H9 (cell line): ENCODE results near the gene TBC1D22A. TPM values are rescaled to one million over a fixed set of nuclear protein-coding genes. Genes with fewer than 3 reads are reported as not detected.

Experiments used
- DNase-seq: peaks from one replicate; pipeline ENCODE4 v3.0.0-alpha.2; 2017
- H2AFZ ChIP-seq: one replicate; pipeline ENCODE4 v1.6.1; 2013; ENCODE audit warnings: mild to moderate bottlenecking, low read length, control low read depth, moderate library complexity
- H2AK5ac ChIP-seq: 2 replicates; pipeline ENCODE4 v1.6.1; 2013; ENCODE audit warnings: low read length, control low read depth, mixed read lengths; ENCODE audit not compliant: insufficient read length
- H2BK120ac ChIP-seq: one replicate; pipeline ENCODE4 v1.6.1; 2013; ENCODE audit warnings: low read depth, mild to moderate bottlenecking, low read length, control low read depth, inconsistent platforms; ENCODE audit not compliant: poor library complexity, severe bottlenecking
- H2BK12ac ChIP-seq: 2 replicates; pipeline ENCODE4 v1.6.1; 2013; ENCODE audit warnings: low read length, control low read depth, mixed read lengths, low read depth; ENCODE audit not compliant: insufficient read length
- H2BK15ac ChIP-seq: 2 replicates; pipeline ENCODE4 v1.6.1; 2013; ENCODE audit warnings: low read depth, low read length, control low read depth
- H2BK20ac ChIP-seq: one replicate; pipeline ENCODE4 v1.6.1; 2013; ENCODE audit warnings: low read depth, mild to moderate bottlenecking, low read length, control low read depth, inconsistent platforms; ENCODE audit not compliant: poor library complexity, severe bottlenecking
- H2BK5ac ChIP-seq: 2 replicates; pipeline ENCODE4 v1.6.1; 2013; ENCODE audit warnings: low read length, control low read depth, mixed read lengths; ENCODE audit not compliant: insufficient read length
- H3K14ac ChIP-seq: 2 replicates; pipeline ENCODE4 v1.6.1; 2013; ENCODE audit warnings: low read length, control low read depth; ENCODE audit not compliant: insufficient read depth
- H3K18ac ChIP-seq: 2 replicates; pipeline ENCODE4 v1.6.1; 2013; ENCODE audit warnings: low read depth, mild to moderate bottlenecking, mixed read lengths, low read length, control low read depth; ENCODE audit not compliant: insufficient read length
- H3K23ac ChIP-seq: 2 replicates; pipeline ENCODE4 v1.6.1; 2013; ENCODE audit warnings: low read length, control low read depth, mixed read lengths, low read depth; ENCODE audit not compliant: insufficient read length
- H3K23me2 ChIP-seq: 2 replicates; pipeline ENCODE4 v1.6.1; 2013; ENCODE audit warnings: low read depth, mild to moderate bottlenecking, mixed read lengths, low read length, control low read depth; ENCODE audit not compliant: insufficient read length, poor library complexity, severe bottlenecking
- H3K27ac ChIP-seq: 2 replicates; pipeline ENCODE4 v1.5.1; 2013; ENCODE audit warnings: low read length, control low read depth, mixed read lengths, low read depth; ENCODE audit not compliant: insufficient read length
- H3K27me3 ChIP-seq: 2 replicates; pipeline ENCODE4 v1.6.1; 2013; ENCODE audit warnings: low read length, control low read depth, inconsistent platforms; ENCODE audit not compliant: insufficient read depth
- H3K4ac ChIP-seq: 2 replicates; pipeline ENCODE4 v1.6.1; 2013; ENCODE audit warnings: low read depth, mild to moderate bottlenecking, control low read depth, inconsistent platforms, low read length, moderate library complexity
- H3K4me1 ChIP-seq: 2 replicates; pipeline ENCODE4 v1.6.1; 2013; ENCODE audit warnings: low read length, control low read depth, inconsistent platforms; ENCODE audit not compliant: insufficient read depth
- H3K4me2 ChIP-seq: 2 replicates; pipeline ENCODE4 v1.6.1; 2013; ENCODE audit warnings: low read length, control low read depth, mixed read lengths; ENCODE audit not compliant: insufficient read length, insufficient read depth
- H3K56ac ChIP-seq: 2 replicates; pipeline ENCODE4 v1.6.1; 2013; ENCODE audit warnings: low read depth, mild to moderate bottlenecking, mixed read lengths, low read length, control low read depth; ENCODE audit not compliant: insufficient read length
- H3K79me1 ChIP-seq: 2 replicates; pipeline ENCODE4 v1.6.1; 2013; ENCODE audit warnings: low read depth, mild to moderate bottlenecking, moderate library complexity, low read length, control low read depth, inconsistent platforms; ENCODE audit not compliant: insufficient read depth, poor library complexity, severe bottlenecking
- H3K79me2 ChIP-seq: 2 replicates; pipeline ENCODE4 v1.6.1; 2013; ENCODE audit warnings: low read length, control low read depth, inconsistent platforms; ENCODE audit not compliant: insufficient read depth
- H3K9ac ChIP-seq: 2 replicates; pipeline ENCODE4 v1.6.1; 2013; ENCODE audit warnings: low read length, control low read depth, mixed read lengths; ENCODE audit not compliant: insufficient read length; ENCODE audit errors: extremely low read depth
- H3K9me3 ChIP-seq: one replicate; pipeline ENCODE4 v1.6.1; 2013; ENCODE audit warnings: low read depth, low read length, inconsistent platforms; ENCODE audit not compliant: control insufficient read depth
- H3T11ph ChIP-seq: one replicate; pipeline ENCODE4 v1.6.1; 2013; ENCODE audit warnings: mild to moderate bottlenecking, low read length, control low read depth, inconsistent platforms
- H4K20me1 ChIP-seq: one replicate; pipeline ENCODE4 v1.6.1; 2013; ENCODE audit not compliant: control insufficient read depth, insufficient read length, insufficient read depth
- H4K5ac ChIP-seq: 2 replicates; pipeline ENCODE4 v1.6.1; 2013; ENCODE audit warnings: low read depth, mild to moderate bottlenecking, mixed read lengths, low read length, control low read depth; ENCODE audit not compliant: insufficient read length
- H4K8ac ChIP-seq: replicated peaks from 2 replicates; pipeline ENCODE4 v1.6.1; 2013; ENCODE audit warnings: low read length, control low read depth, mixed read lengths, low read depth; ENCODE audit not compliant: insufficient read length
- H4K91ac ChIP-seq: 2 replicates; pipeline ENCODE4 v1.6.1; 2013; ENCODE audit warnings: low read depth, mild to moderate bottlenecking, moderate library complexity, mixed read lengths, low read length, control low read depth; ENCODE audit not compliant: insufficient read length
- H3K27ac Mint-ChIP-seq, 3 experiments: 2 replicates in 2 of 3; 3 replicates in 1 of 3; pipeline ENCODE4 v1.8.0; 2020 to 2021; ENCODE audit warnings: mixed read lengths in 3 of 3, mild to moderate bottlenecking in 1 of 3, moderate library complexity in 1 of 3
- H3K27me3 Mint-ChIP-seq: 2 replicates; pipeline ENCODE4 v1.8.0; 2021; ENCODE audit warnings: low read depth, mild to moderate bottlenecking, moderate library complexity, mixed read lengths
- H3K36me3 Mint-ChIP-seq, 3 experiments: 2 replicates in 2 of 3; 3 replicates in 1 of 3; pipeline ENCODE4 v1.8.0; 2020 to 2021; ENCODE audit warnings: low read depth in 3 of 3, mixed read lengths in 3 of 3; ENCODE audit not compliant: insufficient read depth in 1 of 3
- H3K4me1 Mint-ChIP-seq, 2 experiments: 2 replicates each; pipeline ENCODE4 v1.8.0; 2020; ENCODE audit warnings: mixed read lengths in 2 of 2
- H3K4me3 Mint-ChIP-seq, 2 experiments: 2 replicates in 1 of 2; 3 replicates in 1 of 2; pipeline ENCODE4 v1.8.0; 2020 to 2021; ENCODE audit warnings: mild to moderate bottlenecking in 2 of 2, mixed read lengths in 2 of 2, moderate library complexity in 1 of 2
- H3K9me3 Mint-ChIP-seq, 2 experiments: 2 replicates in 1 of 2; 3 replicates in 1 of 2; pipeline ENCODE4 v1.8.0; 2020; ENCODE audit warnings: mild to moderate bottlenecking in 2 of 2, mixed read lengths in 2 of 2, moderate library complexity in 1 of 2
- WGBS: extraction: QIAGEN DNeasy Blood & Tissue Kit; methylation state at CpG from one replicate; pipeline ENCODE4 v1.1.7; 2013; ENCODE audit warnings: missing lambda C conversion rate, low lambda C conversion rate, mixed read lengths; ENCODE audit not compliant: insufficient read length; ENCODE audit errors: extremely low coverage; 5-methylcytosine and 5-hydroxymethylcytosine counted together
- total RNA-seq: library from RNA; stranded (reverse); gene quantifications from 2 replicates; pipeline ENCODE4 v1.2.1, GENCODE V29; 2021
- TF ChIP-seq, protein P1 (sequence below): fragments of 200-600 bp; sonication (generic); conservative IDR thresholded peaks from 3 replicates; pipeline ENCODE4 v1.8.0; 2021; ENCODE audit warnings: antibody characterized with exemption, mild to moderate bottlenecking

Gene TBC1D22A
- total RNA-seq, 1 experiment from 2014 or later = 20.8 TPM

DNA sequence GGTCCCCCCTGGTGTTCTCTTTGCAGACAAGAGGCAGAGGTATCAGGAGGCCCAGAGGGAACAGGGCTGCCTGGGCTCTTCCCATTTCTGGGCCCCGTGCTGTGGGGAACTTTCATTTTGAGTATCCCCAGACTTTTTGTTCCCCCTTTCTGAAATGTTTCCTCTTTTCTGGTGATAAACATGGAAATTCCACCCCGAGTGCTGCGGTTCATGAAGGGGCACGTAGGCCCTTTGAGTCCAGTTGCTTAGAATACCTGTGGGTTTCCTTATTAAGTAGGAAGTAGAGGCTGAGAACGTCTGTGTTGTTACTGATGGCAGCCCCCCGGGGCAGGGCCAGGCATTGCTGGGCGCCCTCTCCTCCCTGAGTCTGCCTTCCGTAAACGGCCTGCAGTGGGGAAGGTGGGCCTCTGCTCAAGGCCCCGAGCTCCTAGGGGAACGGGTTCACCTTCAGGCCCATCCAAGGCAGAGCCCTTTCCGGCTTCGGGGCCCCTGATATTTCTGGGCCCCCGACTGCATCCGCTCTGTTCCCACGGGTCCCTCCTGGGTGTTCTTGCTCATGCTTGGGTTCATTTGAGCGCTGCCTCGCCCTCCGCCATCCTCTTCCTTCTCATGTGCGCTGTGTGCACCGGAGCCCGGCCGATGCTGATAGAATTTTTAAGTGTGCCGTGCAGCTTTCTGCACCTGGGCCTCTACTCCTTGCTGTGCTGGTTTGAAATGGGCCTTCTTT, 12.0 kb downstream of the TBC1D22A start:
- Histone ChIP-seq H4K20me1 (no peaks in the 10 kb centered on the region), H3K18ac (no peak overlapping the region), H3K4ac (no peak overlapping the region), H2BK120ac (no peak overlapping the region), H2BK12ac (no peak overlapping the region), H3K79me2 (peaks cover 10% of the 10 kb centered on the region; the same call in 1 of the 2 replicates), H4K91ac (no peak overlapping the region), H4K8ac (no peak overlapping the region), H2BK15ac (no peak overlapping the region), H2BK20ac (no peak overlapping the region), H2BK5ac (no peak overlapping the region), H3K9me3 (no peaks in the 10 kb centered on the region), H3T11ph (no peak overlapping the region), H3K27me3 (no peaks in the 10 kb centered on the region), H3K23me2 (peaks cover 4% of the 10 kb centered on the region), H3K4me1 (no peaks in the 10 kb centered on the region; the same call in 1 of the 2 replicates), H3K4me2 (no peak overlapping the region), H3K14ac (peak overlapping the region; percentile 75), H3K56ac (no peak overlapping the region), H4K5ac (no peak overlapping the region), H2AK5ac (no peak overlapping the region), H3K27ac (no peak overlapping the region), H3K79me1 (peaks cover 3% of the 10 kb centered on the region), H3K9ac (no peak overlapping the region), H3K23ac (no peak overlapping the region), H2AFZ (no peak overlapping the region)
- peaks cover 37 to 43% of the 10 kb centered on the region in 2 experiments for H3K4me1 Mint-ChIP-seq
- H3K27me3 Mint-ChIP-seq = no peaks in the 10 kb centered on the region
- H3K36me3 Mint-ChIP-seq = peaks cover 0 to 4% (median 0%) of the 10 kb centered on the region in 3 experiments; a peak in 1 of 7 replicates
- peak overlapping the region in 1 of 2 experiments; percentile 9; a peak in 1 of 5 replicates for H3K4me3 Mint-ChIP-seq
- no CpG with 5 or more reads among the region's 24 CpGs for WGBS
- H3K27ac Mint-ChIP-seq = peak overlapping the region; percentile 34 to 98 (median 67); a peak in 5 of 7 replicates
- DNase-seq = no peak
- TF ChIP-seq, protein P1, sequence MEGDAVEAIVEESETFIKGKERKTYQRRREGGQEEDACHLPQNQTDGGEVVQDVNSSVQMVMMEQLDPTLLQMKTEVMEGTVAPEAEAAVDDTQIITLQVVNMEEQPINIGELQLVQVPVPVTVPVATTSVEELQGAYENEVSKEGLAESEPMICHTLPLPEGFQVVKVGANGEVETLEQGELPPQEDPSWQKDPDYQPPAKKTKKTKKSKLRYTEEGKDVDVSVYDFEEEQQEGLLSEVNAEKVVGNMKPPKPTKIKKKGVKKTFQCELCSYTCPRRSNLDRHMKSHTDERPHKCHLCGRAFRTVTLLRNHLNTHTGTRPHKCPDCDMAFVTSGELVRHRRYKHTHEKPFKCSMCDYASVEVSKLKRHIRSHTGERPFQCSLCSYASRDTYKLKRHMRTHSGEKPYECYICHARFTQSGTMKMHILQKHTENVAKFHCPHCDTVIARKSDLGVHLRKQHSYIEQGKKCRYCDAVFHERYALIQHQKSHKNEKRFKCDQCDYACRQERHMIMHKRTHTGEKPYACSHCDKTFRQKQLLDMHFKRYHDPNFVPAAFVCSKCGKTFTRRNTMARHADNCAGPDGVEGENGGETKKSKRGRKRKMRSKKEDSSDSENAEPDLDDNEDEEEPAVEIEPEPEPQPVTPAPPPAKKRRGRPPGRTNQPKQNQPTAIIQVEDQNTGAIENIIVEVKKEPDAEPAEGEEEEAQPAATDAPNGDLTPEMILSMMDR = no peak
- no peaks in the 10 kb centered on the region for H3K9me3 Mint-ChIP-seq
